HFF-Myc (cell line): ENCODE data around the gene ETV4.

Experiments
- DNase-seq: peaks from one replicate; pipeline ENCODE4 v3.0.0-alpha.2; 2011; ENCODE audit warnings: low read depth; ENCODE audit errors: extremely low read depth
- H3K4me3 ChIP-seq: replicated peaks from 2 replicates; pipeline ENCODE4 v1.5.1; 2011; ENCODE audit warnings: low read depth, mild to moderate bottlenecking, control low read depth, low read length
- CTCF ChIP-seq: IDR thresholded peaks from 2 replicates; pipeline ENCODE4 v1.5.1; 2012; ENCODE audit warnings: mild to moderate bottlenecking, low read depth, low read length, control low read depth; ENCODE audit errors: missing control alignments

Gene ETV4

GRCh38 chr17:43536236-43536992 lies 9.7 kb downstream of the ETV4 start:
- no peak for TF ChIP-seq CTCF
- peak; percentile 43 for DNase-seq
- no peak overlapping the region for H3K4me3 ChIP-seq

GRCh38 chr17:43534909-43535308 lies 11.2 kb downstream of the ETV4 start:
- DNase-seq, result no peak
- no peak overlapping the region for H3K4me3 ChIP-seq
- TF ChIP-seq CTCF, result no peak

GRCh38 chr17:43533699-43534098 lies 12.4 kb downstream of the ETV4 start:
- no peak overlapping the region for H3K4me3 ChIP-seq
- no peak for TF ChIP-seq CTCF
- DNase-seq, result no peak

GRCh38 chr17:43532581-43532980 lies 13.6 kb downstream of the ETV4 start:
- TF ChIP-seq CTCF, result no peak
- DNase-seq, result no peak
- H3K4me3 ChIP-seq, result no peak overlapping the region

GRCh38 chr17:43531955-43532354 lies 14.2 kb downstream of the ETV4 start:
- no peak for TF ChIP-seq CTCF
- no peak for DNase-seq
- H3K4me3 ChIP-seq, result no peak overlapping the region

- no peak for TF ChIP-seq CTCF
- no peak overlapping the region for H3K4me3 ChIP-seq
- DNase-seq, result no peak
Observed at GRCh38 chr17:43531082-43531378, 15.1 kb downstream of the ETV4 start.
